Chondrocyte (in vitro differentiated cells): Measurements from ENCODE around the gene FNDC3A. TPM values are rescaled to one million over a fixed set of nuclear protein-coding genes. Genes with fewer than 3 reads are reported as not detected.

Experiments
- DNase-seq: peaks from one replicate; pipeline ENCODE4 v3.0.0; 2021; ENCODE audit warnings: mixed read lengths, low spot score
- H3K27ac Mint-ChIP-seq: one replicate; pipeline ENCODE4 v1.8.0; 2021; ENCODE audit warnings: mild to moderate bottlenecking, moderate library complexity, mixed read lengths; ENCODE audit not compliant: unreplicated experiment
- H3K27me3 Mint-ChIP-seq: 2 replicates; pipeline ENCODE4 v1.8.0; 2021; ENCODE audit warnings: low read depth, mixed read lengths
- H3K36me3 Mint-ChIP-seq: 2 replicates; pipeline ENCODE4 v1.8.0; 2021; ENCODE audit warnings: low read depth, mixed read lengths
- H3K4me1 Mint-ChIP-seq: 2 replicates; pipeline ENCODE4 v1.8.0; 2021; ENCODE audit warnings: low read depth, mild to moderate bottlenecking, mixed read lengths
- H3K4me3 Mint-ChIP-seq: one replicate; pipeline ENCODE4 v1.8.0; 2021; ENCODE audit warnings: mild to moderate bottlenecking, moderate library complexity, mixed read lengths; ENCODE audit not compliant: unreplicated experiment
- H3K9me3 Mint-ChIP-seq: 2 replicates; pipeline ENCODE4 v1.8.0; 2021; ENCODE audit warnings: low read depth, mixed read lengths
- total RNA-seq: library from RNA; stranded (reverse); gene quantifications from 3 replicates; pipeline ENCODE4 v1.2.1, GENCODE V29; 2021
- TF ChIP-seq, protein P1 (sequence below): fragments of 200-600 bp; sonication (generic); IDR thresholded peaks from 2 replicates; pipeline ENCODE4 v1.5.0; 2021; ENCODE audit warnings: antibody characterized with exemption, mild to moderate bottlenecking, moderate library complexity

FNDC3A gene
- total RNA-seq, 1 donor from 2014 or later: 34.3 TPM

GRCh38 chr13:49210669-49211068 is 235.0 kb downstream of the FNDC3A start:
- Mint-ChIP-seq H3K9me3 (no peaks in the 10 kb centered on the region), H3K36me3 (peaks cover 17% of the 10 kb centered on the region), H3K4me3 (no peak overlapping the region), H3K4me1 (no peaks in the 10 kb centered on the region), H3K27ac (no peak overlapping the region), H3K27me3 (no peaks in the 10 kb centered on the region)
- DNase-seq: no peak
- TF ChIP-seq, protein P1, sequence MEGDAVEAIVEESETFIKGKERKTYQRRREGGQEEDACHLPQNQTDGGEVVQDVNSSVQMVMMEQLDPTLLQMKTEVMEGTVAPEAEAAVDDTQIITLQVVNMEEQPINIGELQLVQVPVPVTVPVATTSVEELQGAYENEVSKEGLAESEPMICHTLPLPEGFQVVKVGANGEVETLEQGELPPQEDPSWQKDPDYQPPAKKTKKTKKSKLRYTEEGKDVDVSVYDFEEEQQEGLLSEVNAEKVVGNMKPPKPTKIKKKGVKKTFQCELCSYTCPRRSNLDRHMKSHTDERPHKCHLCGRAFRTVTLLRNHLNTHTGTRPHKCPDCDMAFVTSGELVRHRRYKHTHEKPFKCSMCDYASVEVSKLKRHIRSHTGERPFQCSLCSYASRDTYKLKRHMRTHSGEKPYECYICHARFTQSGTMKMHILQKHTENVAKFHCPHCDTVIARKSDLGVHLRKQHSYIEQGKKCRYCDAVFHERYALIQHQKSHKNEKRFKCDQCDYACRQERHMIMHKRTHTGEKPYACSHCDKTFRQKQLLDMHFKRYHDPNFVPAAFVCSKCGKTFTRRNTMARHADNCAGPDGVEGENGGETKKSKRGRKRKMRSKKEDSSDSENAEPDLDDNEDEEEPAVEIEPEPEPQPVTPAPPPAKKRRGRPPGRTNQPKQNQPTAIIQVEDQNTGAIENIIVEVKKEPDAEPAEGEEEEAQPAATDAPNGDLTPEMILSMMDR: no peak

- Mint-ChIP-seq H3K36me3 (peaks cover 11% of the 10 kb centered on the region), H3K4me3 (no peak overlapping the region), H3K27me3 (peaks cover 11% of the 10 kb centered on the region), H3K27ac (no peak overlapping the region), H3K4me1 (no peaks in the 10 kb centered on the region), H3K9me3 (no peaks in the 10 kb centered on the region)
- DNase-seq: no peak
- TF ChIP-seq, protein P1: no peak
Observed at GRCh38 chr13:49213539-49213938, 237.8 kb downstream of the FNDC3A start.

DNA sequence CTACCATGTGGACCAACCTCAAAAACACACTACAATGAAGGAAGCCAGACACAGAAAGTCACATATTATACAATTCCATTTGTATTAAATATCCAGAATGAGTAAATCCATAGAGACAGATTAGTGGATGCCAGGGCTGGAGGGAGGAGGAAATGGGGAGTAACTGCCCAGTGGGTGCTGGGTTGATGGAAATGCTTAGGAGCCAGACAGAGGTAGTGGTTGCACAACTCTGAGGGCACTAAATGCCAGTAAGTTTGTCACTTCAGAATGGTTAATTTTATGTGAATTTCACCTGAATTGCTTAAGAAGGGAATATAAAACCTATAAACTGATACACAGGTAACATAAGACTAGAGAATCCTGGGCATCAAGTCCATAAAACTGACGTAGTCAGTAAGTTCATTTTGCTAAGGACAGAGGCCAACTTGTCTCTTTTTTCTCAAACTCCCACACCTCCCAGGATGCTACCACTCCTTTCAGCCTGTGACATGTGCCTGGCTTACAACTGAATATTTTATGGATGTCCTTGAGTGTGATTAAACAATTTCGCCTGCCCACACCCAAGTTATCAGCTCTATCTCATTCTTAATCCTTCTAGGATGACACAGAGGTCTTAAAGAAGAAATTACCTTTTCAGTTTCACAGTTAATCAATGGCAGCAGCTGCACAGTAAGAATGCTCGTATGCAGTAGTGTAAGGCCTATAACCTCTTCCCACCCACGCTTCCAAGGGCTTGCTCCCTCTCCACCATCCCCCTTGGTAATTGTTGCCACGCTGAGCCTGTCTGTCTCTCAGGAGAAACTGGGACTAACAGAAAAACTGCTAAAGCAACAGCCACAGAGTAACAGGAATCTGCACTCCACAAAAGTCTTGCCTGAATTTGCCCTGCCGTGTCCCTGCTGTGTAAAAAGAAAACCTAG is 238.5 kb downstream of the FNDC3A start:
- H3K27me3 Mint-ChIP-seq: peaks cover 18% of the 10 kb centered on the region
- H3K4me1 Mint-ChIP-seq: no peaks in the 10 kb centered on the region
- no peak overlapping the region for H3K27ac Mint-ChIP-seq
- H3K36me3 Mint-ChIP-seq: peaks cover 11% of the 10 kb centered on the region
- TF ChIP-seq, protein P1: no peak
- DNase-seq: no peak
- H3K4me3 Mint-ChIP-seq: no peak overlapping the region
- no peaks in the 10 kb centered on the region for H3K9me3 Mint-ChIP-seq

DNA sequence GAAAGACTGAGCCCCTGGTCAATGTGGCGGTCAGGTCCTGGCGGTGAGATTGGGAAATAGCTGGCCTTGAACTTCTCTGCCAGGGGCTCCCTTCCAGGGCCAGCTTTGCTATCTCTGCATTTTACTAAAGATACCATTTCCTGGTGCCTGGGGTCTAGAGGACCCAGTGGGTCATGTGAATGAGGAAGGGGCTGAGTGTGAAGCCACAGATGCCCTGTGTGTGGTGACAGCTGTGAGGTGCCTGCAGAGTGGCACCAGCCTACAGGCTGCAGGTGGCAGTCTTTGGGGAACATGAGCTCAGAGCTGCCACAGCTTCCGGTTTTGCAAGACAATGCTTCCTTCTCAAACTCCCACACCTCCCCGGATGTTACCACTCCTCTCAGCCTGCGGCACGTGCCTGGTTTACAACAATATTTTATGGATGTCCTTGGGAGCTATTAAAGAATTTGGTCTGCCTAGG is 239.2 kb downstream of the FNDC3A start:
- no peak overlapping the region for H3K4me3 Mint-ChIP-seq
- no peaks in the 10 kb centered on the region for H3K4me1 Mint-ChIP-seq
- DNase-seq: no peak
- H3K27me3 Mint-ChIP-seq: peaks cover 23% of the 10 kb centered on the region
- TF ChIP-seq, protein P1: peak; percentile 35
- no peak overlapping the region for H3K27ac Mint-ChIP-seq
- H3K36me3 Mint-ChIP-seq: peaks cover 9% of the 10 kb centered on the region
- H3K9me3 Mint-ChIP-seq: no peaks in the 10 kb centered on the region

DNA sequence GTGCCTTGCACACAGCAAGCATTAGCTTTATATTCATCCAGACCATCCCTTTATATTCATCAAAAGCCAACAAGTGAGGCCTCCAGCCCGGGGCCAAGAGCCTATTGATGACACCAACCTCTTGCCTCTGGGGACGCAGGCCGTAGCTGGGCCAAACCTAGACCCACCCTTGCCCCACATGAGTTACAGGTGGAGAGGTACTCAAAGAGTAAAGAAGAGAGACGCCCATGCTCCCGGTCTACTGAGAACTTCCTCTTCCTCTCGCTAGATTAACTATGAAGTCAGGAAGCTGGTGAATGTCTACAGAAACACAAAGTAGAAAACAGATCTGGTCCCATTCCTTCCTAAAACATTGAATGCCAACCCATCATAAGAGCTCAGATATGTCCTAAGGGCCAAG is 240.6 kb downstream of the FNDC3A start:
- Mint-ChIP-seq H3K4me1 (no peaks in the 10 kb centered on the region), H3K27ac (no peak overlapping the region), H3K27me3 (peaks cover 26% of the 10 kb centered on the region), H3K36me3 (peaks cover 8% of the 10 kb centered on the region), H3K9me3 (no peaks in the 10 kb centered on the region), H3K4me3 (no peak overlapping the region)
- TF ChIP-seq, protein P1: no peak
- DNase-seq: no peak
